GM12864 (cell line): ENCODE results near the gene AP4S1.

Experiments
- DNase-seq: peaks from one replicate; pipeline ENCODE4 v3.0.0-alpha.2; 2011; ENCODE audit warnings: low read depth
- H3K4me3 ChIP-seq: 2 replicates; pipeline ENCODE4 v1.5.1; 2011; ENCODE audit warnings: mild to moderate bottlenecking, low read depth, low read length, control low read depth
- TF ChIP-seq, protein P1 (sequence below): IDR thresholded peaks from 2 replicates; pipeline ENCODE4 v1.5.1; 2011; ENCODE audit warnings: low read depth, mild to moderate bottlenecking, moderate library complexity, low read length, control low read depth, inconsistent platforms; ENCODE audit errors: missing control alignments

Gene AP4S1

GRCh38 chr14:31006703-31007102 lies 18.7 kb upstream of the AP4S1 start:
- no peak for DNase-seq
- H3K4me3 ChIP-seq = no peak overlapping the region
- TF ChIP-seq, protein P1, sequence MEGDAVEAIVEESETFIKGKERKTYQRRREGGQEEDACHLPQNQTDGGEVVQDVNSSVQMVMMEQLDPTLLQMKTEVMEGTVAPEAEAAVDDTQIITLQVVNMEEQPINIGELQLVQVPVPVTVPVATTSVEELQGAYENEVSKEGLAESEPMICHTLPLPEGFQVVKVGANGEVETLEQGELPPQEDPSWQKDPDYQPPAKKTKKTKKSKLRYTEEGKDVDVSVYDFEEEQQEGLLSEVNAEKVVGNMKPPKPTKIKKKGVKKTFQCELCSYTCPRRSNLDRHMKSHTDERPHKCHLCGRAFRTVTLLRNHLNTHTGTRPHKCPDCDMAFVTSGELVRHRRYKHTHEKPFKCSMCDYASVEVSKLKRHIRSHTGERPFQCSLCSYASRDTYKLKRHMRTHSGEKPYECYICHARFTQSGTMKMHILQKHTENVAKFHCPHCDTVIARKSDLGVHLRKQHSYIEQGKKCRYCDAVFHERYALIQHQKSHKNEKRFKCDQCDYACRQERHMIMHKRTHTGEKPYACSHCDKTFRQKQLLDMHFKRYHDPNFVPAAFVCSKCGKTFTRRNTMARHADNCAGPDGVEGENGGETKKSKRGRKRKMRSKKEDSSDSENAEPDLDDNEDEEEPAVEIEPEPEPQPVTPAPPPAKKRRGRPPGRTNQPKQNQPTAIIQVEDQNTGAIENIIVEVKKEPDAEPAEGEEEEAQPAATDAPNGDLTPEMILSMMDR = no peak

- no peak for DNase-seq
- TF ChIP-seq, protein P1 = no peak
- no peak overlapping the region for H3K4me3 ChIP-seq
Observed at GRCh38 chr14:31009836-31010574, 15.4 kb upstream of the AP4S1 start.

- no peak overlapping the region for H3K4me3 ChIP-seq
- TF ChIP-seq, protein P1 = no peak
- no peak for DNase-seq
Observed at GRCh38 chr14:31010935-31011334, 14.5 kb upstream of the AP4S1 start.

- TF ChIP-seq, protein P1 = no peak
- no peak overlapping the region for H3K4me3 ChIP-seq
- no peak for DNase-seq
Observed at GRCh38 chr14:31013841-31014240, 11.6 kb upstream of the AP4S1 start.

GRCh38 chr14:31018057-31018645 lies 7.3 kb upstream of the AP4S1 start:
- TF ChIP-seq, protein P1 = no peak
- no peak for DNase-seq
- H3K4me3 ChIP-seq = no peak overlapping the region

- TF ChIP-seq, protein P1 = no peak
- DNase-seq = no peak
- no peak overlapping the region for H3K4me3 ChIP-seq
Observed at GRCh38 chr14:31020834-31021575, 4.4 kb upstream of the AP4S1 start.
